ENCODE measurements around the gene EXTL2. TPM values are rescaled to one million over a fixed set of nuclear protein-coding genes. Genes with fewer than 3 reads are reported as not detected.
"Not testable (repeated sequence)": the region's sequence is repeated elsewhere in the genome, so short reads cannot be mapped to it uniquely, and the experiment has no call there.

EXTL2 gene
- total and polyA plus RNA-seq, 8 donors, result 2.9 to 33.5 (median 4.4) TPM; not detected in 1

DNA sequence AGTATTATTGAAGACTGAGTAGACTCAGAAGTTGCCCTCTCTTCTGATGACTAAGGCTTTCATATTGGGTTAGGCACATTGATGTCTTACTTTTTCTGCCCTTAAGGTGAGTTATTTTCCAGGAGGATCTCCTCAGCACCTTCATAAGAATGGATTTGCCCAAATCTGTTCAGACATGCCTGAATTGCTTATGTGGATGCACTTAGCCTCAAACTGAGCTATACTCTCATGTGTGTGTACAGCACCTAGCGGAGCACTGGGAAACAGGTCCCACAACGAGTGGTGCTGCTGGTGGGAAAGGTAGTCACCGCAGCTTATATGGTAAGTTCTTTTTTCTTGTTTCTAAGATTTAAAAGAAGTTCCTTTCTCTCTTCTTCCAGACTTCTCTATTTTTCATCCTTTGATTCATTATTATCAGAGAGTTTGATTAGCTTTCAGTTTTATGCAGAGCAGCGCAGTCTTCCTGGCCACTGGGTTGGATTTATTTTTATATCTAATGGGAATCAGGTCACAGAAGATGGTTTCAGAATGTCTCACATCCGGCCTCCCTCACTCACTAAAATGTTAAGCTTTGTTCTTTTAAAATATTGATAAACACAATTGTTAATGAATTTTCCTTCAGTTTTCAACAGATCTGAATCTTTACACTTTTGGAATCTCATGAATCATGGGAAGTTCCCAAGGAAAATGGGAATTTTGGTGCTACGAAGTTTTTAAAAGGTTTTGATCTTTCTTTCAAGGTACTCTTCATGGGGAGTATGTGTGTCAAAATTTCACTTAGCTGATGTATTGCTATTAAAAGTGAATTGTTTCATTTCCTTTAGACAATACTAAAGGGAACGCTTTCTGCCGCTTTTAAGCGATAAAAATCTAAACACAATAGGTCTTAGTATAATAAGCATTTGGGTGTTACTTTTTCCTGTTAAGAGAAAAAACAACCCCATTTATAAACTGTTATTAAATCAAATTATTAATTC, 58.5 kb downstream of the EXTL2 start:
- H3K4me1 ChIP-seq, result no peaks in the 10 kb centered on the region
- H3K27me3 ChIP-seq, result no peaks in the 10 kb centered on the region
- H3K9me3 ChIP-seq, result peaks cover 0 to 4% (median 0%) of the 10 kb centered on the region in 4 donors
- H3K36me3 ChIP-seq, result no peaks in the 10 kb centered on the region
- H3K4me3 ChIP-seq, result no peak overlapping the region
- DNase-seq, result no peak
- TF ChIP-seq POLR2A (IDR thresholded peaks at IDR 0.05) (no peak), POLR2AphosphoS5 (IDR thresholded peaks at IDR 0.05) (no peak), EP300 (IDR thresholded peaks at IDR 0.05) (no peak)
- TF ChIP-seq, protein P1, sequence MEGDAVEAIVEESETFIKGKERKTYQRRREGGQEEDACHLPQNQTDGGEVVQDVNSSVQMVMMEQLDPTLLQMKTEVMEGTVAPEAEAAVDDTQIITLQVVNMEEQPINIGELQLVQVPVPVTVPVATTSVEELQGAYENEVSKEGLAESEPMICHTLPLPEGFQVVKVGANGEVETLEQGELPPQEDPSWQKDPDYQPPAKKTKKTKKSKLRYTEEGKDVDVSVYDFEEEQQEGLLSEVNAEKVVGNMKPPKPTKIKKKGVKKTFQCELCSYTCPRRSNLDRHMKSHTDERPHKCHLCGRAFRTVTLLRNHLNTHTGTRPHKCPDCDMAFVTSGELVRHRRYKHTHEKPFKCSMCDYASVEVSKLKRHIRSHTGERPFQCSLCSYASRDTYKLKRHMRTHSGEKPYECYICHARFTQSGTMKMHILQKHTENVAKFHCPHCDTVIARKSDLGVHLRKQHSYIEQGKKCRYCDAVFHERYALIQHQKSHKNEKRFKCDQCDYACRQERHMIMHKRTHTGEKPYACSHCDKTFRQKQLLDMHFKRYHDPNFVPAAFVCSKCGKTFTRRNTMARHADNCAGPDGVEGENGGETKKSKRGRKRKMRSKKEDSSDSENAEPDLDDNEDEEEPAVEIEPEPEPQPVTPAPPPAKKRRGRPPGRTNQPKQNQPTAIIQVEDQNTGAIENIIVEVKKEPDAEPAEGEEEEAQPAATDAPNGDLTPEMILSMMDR (IDR thresholded peaks at IDR 0.05), result no peak
- no peak overlapping the region for H3K27ac ChIP-seq
- WGBS, 5 donors, result 80 to 92% (median 84%) methylated on average over 9 of the region's 9 CpGs
- intact Hi-C loops (cut with DNase I; ENCODE audit: low total_unique reads), result no loop called here

DNA sequence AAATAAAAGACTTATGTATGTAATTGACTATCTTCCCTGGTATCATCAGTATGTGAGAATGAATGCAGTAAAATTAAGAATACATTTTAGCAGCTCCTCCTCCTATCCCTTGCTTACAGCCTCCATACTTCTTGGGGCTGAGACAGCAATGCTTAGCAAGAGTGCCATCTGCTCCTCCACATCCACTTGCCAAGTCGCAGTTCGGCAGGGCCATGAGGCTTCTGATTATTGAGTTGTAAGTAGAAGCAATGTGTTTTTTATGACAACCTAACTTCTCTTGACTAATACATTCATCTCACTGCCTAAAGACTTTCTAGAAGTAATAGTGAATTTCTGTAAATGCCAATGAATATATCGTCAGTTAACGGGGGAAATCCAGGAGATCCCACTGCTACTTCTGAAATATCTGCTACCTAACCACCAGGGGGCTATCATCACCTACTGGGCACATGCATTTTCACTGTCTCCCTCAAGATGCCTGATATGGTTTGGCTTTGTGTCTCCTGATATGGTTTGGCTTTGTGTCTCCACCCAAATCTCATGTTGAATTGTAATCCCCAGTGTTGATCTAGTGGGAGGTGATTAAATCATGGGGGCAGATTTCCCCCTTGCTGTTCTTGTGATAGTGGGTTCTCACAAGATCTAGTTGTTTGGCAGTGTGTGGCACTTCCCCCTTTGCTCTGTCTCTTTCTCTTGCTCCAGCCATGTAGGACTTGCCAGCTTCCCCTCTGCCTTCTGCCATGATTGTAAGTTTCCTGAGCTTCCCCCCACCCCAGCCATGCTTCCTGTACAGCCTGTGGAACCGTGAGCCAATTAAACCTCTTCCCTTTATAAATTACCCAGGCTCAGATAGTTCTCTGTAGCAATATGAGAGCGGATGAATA, 59.6 kb downstream of the EXTL2 start:
- H3K4me1 ChIP-seq, result no peaks in the 10 kb centered on the region
- no peaks in the 10 kb centered on the region for H3K27me3 ChIP-seq
- no peak for TF ChIP-seq POLR2A (IDR thresholded peaks at IDR 0.05)
- TF ChIP-seq, protein P1 (IDR thresholded peaks at IDR 0.05), result no peak
- H3K36me3 ChIP-seq, result no peaks in the 10 kb centered on the region
- no peak overlapping the region for H3K27ac ChIP-seq
- WGBS, 5 donors, result 74 to 85% (median 80%) methylated on average over 6 of the region's 6 CpGs
- H3K4me3 ChIP-seq, result no peak overlapping the region
- intact Hi-C loops (cut with DNase I; ENCODE audit: low total_unique reads), result no loop called here
- no peak for DNase-seq
- no peaks in the 10 kb centered on the region for H3K9me3 ChIP-seq

DNA sequence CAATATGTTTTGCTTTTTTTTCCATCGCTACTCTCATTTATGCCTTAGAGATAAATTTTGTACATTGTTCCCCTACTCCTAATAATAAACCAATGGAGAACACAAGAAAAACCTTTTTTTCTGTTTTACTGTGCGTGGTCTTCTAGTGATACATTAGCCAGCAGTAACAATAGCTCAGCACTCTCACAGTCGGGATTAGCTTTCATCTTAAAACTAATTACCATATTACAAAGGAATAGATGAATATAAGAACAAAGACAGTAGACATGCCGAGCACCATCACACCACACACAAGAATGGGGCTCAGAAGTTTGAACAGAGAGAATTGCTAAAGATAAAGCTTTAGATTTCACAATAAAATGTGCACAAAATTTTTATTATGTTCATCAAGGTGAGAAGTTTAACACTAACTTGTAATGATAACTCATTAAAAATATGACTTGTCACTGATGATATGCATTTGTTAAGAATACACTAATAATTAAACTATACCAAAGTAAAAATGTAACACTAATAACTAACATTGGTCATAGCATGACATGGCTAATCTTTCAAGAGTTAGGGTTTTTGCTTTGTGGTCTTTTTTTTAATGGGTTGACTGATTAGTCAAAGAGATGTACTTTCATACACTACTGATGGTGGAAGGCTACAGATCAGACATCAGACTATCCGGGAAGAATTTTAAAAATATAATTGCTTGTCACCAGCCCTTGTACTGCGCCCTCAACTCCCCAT, 61.8 kb downstream of the EXTL2 start:
- Histone ChIP-seq H3K27ac (no peak overlapping the region), H3K4me3 (no peak overlapping the region), H3K4me1 (no peaks in the 10 kb centered on the region), H3K9me3 (peaks cover 0 to 4% (median 0%) of the 10 kb centered on the region in 4 donors), H3K27me3 (no peaks in the 10 kb centered on the region), H3K36me3 (no peaks in the 10 kb centered on the region)
- intact Hi-C loops (cut with DNase I; ENCODE audit: low total_unique reads), result no loop called here
- 79 to 84% (median 81%) methylated on average over 6 of the region's 6 CpGs for WGBS, 5 donors
- TF ChIP-seq, protein P1 (IDR thresholded peaks at IDR 0.05), result no peak
- no peak for TF ChIP-seq EP300 (IDR thresholded peaks at IDR 0.05)
- DNase-seq, result no peak

DNA sequence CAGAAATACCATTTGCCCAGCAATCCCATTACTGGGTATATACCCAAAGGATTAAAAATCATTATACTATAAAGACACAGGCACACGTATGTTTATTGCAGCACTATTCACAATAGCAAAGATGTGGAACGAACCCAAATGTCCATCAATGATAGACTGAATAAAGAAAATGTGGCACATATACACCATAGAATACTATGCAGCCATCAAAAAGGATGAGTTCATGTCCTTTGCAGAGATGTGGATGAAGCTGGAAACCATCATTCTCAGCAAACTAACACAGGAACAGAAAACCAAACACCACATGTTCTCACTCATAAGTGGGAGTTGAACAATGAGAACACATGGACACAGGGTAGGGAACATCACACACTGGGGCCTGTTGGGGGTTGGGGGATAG, 69.0 kb downstream of the EXTL2 start:
- H3K36me3 ChIP-seq; intact Hi-C loops (cut with DNase I; ENCODE audit: low total_unique reads); H3K27me3 ChIP-seq; H3K27ac ChIP-seq; H3K4me1 ChIP-seq; DNase-seq; H3K4me3 ChIP-seq; H3K9me3 ChIP-seq: not testable (repeated sequence)
- WGBS, 5 donors, result 82 to 85% (median 83%) methylated on average over 2 of the region's 2 CpGs

Other genes starting within 250 kb of the EXTL2 start
- gene VCAM1, start 175.1 kb downstream of the EXTL2 start, total RNA-seq, result 10 to 100 TPM in 1 of 5 donors, 1 to 10 TPM in 2, under 1 TPM in 1, not detected in 1; 0.58 to 35.1 (median 3.6) TPM
- 1 to 10 TPM; 1.1 to 1.8 (median 1.6) TPM for gene VCAM1, start 175.1 kb downstream of the EXTL2 start, polyA plus RNA-seq
- 10 to 100 TPM in 2 of 5 donors, 1 to 10 TPM in 3; 4.9 to 65.7 (median 9.8) TPM for gene SLC30A7, start 1.2 kb upstream of the EXTL2 start, total RNA-seq
- 1 to 10 TPM; 1.5 to 3.2 (median 2.1) TPM for gene SLC30A7, start 1.2 kb upstream of the EXTL2 start, polyA plus RNA-seq
- gene DPH5, start 130.9 kb upstream of the EXTL2 start, total RNA-seq, result 10 to 100 TPM in 3 of 5 donors, 1 to 10 TPM in 2; 3.1 to 19.8 (median 10.5) TPM
- 10 to 100 TPM; 24.8 to 39.5 (median 26.3) TPM for gene DPH5, start 130.9 kb upstream of the EXTL2 start, polyA plus RNA-seq

Data from stomach (tissue), 9 donors.